ENCODE results near the gene KIF5A.
"Not testable (repeated sequence)": the region's sequence is repeated elsewhere in the genome, so short reads cannot be mapped to it uniquely, and the experiment has no call there.

KIF5A gene

DNA sequence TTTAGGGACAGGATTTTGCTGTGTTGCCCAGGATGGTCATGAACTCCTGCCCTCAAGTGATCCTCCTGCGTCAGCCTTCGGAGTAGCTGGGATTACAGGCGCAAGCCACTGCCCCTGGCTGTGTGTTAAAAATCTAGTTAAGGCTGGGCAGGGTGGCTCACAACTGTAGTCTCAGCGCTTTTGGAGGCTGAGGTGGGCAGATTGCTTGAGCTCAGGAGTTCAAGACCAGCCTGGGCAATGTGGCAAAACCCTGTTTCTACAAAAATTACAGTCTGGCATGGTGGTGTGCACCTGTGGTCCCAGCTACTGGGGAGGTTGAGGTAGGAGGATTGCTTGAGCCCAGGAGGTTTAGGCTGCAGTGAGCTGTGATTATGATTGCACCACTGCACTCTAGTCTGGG, 38.7 kb upstream of the KIF5A start:
- H3K27ac ChIP-seq (ENCODE audit: low read length): no peak overlapping the region
- H3K4me1 ChIP-seq (ENCODE audit: low read length): no peaks in the 10 kb centered on the region
- H3K79me2 ChIP-seq (ENCODE audit: low read length): no peaks in the 10 kb centered on the region; the same call in 1 of the 2 replicates
- no peak overlapping the region for H3K4me3 ChIP-seq (ENCODE audit: low read length)
- no peak overlapping the region for H3K4me2 ChIP-seq (ENCODE audit: low read length)
- TF ChIP-seq, protein P1, sequence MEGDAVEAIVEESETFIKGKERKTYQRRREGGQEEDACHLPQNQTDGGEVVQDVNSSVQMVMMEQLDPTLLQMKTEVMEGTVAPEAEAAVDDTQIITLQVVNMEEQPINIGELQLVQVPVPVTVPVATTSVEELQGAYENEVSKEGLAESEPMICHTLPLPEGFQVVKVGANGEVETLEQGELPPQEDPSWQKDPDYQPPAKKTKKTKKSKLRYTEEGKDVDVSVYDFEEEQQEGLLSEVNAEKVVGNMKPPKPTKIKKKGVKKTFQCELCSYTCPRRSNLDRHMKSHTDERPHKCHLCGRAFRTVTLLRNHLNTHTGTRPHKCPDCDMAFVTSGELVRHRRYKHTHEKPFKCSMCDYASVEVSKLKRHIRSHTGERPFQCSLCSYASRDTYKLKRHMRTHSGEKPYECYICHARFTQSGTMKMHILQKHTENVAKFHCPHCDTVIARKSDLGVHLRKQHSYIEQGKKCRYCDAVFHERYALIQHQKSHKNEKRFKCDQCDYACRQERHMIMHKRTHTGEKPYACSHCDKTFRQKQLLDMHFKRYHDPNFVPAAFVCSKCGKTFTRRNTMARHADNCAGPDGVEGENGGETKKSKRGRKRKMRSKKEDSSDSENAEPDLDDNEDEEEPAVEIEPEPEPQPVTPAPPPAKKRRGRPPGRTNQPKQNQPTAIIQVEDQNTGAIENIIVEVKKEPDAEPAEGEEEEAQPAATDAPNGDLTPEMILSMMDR (IDR thresholded peaks at IDR 0.05; ENCODE audit: low read depth, low read length): no peak
- no peak for TF ChIP-seq EZH2phosphoT487 (IDR thresholded peaks at IDR 0.05; ENCODE audit: low read depth)
- H3K36me3 ChIP-seq (replicated peaks; ENCODE audit: low read depth, low read length): peaks cover 42% of the 10 kb centered on the region
- H4K20me1 ChIP-seq (ENCODE audit: insufficient read depth, low read length): peaks cover 6% of the 10 kb centered on the region; the same call in 1 of the 2 replicates
- H3K9me3 ChIP-seq (ENCODE audit: insufficient read depth, low read length): no peaks in the 10 kb centered on the region
- no peaks in the 10 kb centered on the region for H3K27me3 ChIP-seq (ENCODE audit: low read depth, low read length)
- H2AFZ ChIP-seq (ENCODE audit: low read depth, low read length): no peak overlapping the region
- no peak overlapping the region for H3K9ac ChIP-seq (ENCODE audit: low read length)

DNA sequence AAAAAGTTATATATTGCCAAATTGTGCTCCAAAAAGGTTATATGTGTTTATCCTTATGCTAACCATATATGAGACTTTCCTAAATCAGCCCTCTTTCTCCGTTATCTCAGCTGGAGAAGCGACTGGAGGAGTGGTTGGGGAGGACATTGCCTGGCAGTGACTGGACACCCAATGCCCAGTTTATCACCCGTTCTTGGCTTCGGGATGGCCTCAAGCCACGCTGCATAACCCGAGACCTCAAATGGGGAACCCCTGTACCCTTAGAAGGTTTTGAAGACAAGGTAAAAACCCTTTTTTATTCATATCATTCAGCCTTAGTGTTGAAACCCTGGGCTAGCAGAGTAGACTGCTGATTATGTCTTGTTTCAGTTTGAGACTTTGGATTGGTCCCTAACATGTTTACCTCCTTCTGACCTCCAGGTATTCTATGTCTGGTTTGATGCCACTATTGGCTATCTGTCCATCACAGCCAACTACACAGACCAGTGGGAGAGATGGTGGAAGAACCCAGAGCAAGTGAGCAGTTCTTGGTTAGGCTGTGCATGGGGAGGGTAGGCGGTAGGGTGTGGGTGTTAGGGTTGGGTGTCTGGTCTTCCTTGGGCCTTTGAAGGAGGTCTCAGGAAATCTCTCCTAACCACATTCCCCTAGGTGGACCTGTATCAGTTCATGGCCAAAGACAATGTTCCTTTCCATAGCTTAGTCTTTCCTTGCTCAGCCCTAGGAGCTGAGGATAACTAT, 38.1 kb upstream of the KIF5A start:
- Histone ChIP-seq H3K36me3 (replicated peaks; ENCODE audit: low read depth, low read length) (peaks cover 44% of the 10 kb centered on the region), H3K9ac (ENCODE audit: low read length) (no peak overlapping the region), H4K20me1 (ENCODE audit: insufficient read depth, low read length) (peaks cover 6% of the 10 kb centered on the region; the same call in 1 of the 2 replicates)

DNA sequence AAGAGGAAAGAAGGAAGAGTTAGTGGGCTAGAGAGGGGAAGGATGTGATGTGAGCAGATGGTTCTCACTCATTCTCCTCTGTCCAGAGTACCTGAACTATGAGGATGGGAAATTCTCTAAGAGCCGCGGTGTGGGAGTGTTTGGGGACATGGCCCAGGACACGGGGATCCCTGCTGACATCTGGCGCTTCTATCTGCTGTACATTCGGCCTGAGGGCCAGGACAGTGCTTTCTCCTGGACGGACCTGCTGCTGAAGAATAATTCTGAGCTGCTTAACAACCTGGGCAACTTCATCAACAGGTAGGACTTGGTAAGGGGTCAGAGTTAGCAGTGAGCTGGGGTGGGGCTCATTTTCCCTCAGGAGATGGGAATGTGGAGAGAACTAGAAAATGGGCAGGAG, 37.2 kb upstream of the KIF5A start:
- no peak overlapping the region for H3K4me2 ChIP-seq (ENCODE audit: low read length)
- peaks cover 6% of the 10 kb centered on the region; the same call in 1 of the 2 replicates for H4K20me1 ChIP-seq (ENCODE audit: insufficient read depth, low read length)
- H3K4me1 ChIP-seq (ENCODE audit: low read length): no peaks in the 10 kb centered on the region
- no peak overlapping the region for H3K4me3 ChIP-seq (ENCODE audit: low read length)
- no peaks in the 10 kb centered on the region; the same call in 1 of the 2 replicates for H3K79me2 ChIP-seq (ENCODE audit: low read length)
- peaks cover 53% of the 10 kb centered on the region for H3K36me3 ChIP-seq (replicated peaks; ENCODE audit: low read depth, low read length)
- no peak overlapping the region for H3K27ac ChIP-seq (ENCODE audit: low read length)
- H3K27me3 ChIP-seq (ENCODE audit: low read depth, low read length): no peaks in the 10 kb centered on the region
- no peak overlapping the region for H3K9ac ChIP-seq (ENCODE audit: low read length)
- no peak overlapping the region for H2AFZ ChIP-seq (ENCODE audit: low read depth, low read length)
- H3K9me3 ChIP-seq (ENCODE audit: insufficient read depth, low read length): no peaks in the 10 kb centered on the region
- no peak for TF ChIP-seq EZH2phosphoT487 (IDR thresholded peaks at IDR 0.05; ENCODE audit: low read depth)
- TF ChIP-seq, protein P1 (IDR thresholded peaks at IDR 0.05; ENCODE audit: low read depth, low read length): no peak

More for the DNA sequence above, 38.1 kb upstream of the KIF5A start:
- H3K4me3 ChIP-seq (ENCODE audit: low read length): no peak overlapping the region
- no peak overlapping the region for H2AFZ ChIP-seq (ENCODE audit: low read depth, low read length)
- no peaks in the 10 kb centered on the region for H3K27me3 ChIP-seq (ENCODE audit: low read depth, low read length)
- H3K9me3 ChIP-seq (ENCODE audit: insufficient read depth, low read length): no peaks in the 10 kb centered on the region
- H3K79me2 ChIP-seq (ENCODE audit: low read length): no peaks in the 10 kb centered on the region; the same call in 1 of the 2 replicates
- H3K4me1 ChIP-seq (ENCODE audit: low read length): no peaks in the 10 kb centered on the region
- no peak overlapping the region for H3K4me2 ChIP-seq (ENCODE audit: low read length)
- H3K27ac ChIP-seq (ENCODE audit: low read length): no peak overlapping the region
- no peak for TF ChIP-seq EZH2phosphoT487 (IDR thresholded peaks at IDR 0.05; ENCODE audit: low read depth)
- TF ChIP-seq, protein P1 (IDR thresholded peaks at IDR 0.05; ENCODE audit: low read depth, low read length): no peak

DNA sequence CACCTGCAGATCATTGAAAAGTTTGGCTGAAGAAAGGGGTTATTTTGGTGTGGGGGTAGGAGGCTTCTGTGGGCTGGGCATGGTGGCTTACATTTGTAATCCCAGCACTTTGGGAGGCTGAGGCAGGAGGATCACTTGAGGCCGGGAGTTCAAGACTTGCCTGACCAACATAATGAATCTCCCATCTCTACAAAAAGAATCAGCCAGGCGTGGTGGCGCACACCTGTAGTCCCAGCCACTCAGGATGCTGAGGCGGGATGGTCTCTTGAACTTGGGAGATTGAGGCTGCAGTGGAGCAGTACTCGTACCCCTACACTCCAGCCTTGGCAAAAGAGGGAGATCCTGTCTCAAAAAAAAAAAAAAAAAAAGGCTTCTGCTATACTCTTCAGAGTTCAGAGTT, 36.6 kb upstream of the KIF5A start:
- Histone ChIP-seq H3K79me2 (ENCODE audit: low read length) (peaks cover 5% of the 10 kb centered on the region), H2AFZ (ENCODE audit: low read depth, low read length) (no peak overlapping the region), H3K27ac (ENCODE audit: low read length) (no peak overlapping the region), H3K4me2 (ENCODE audit: low read length) (no peak overlapping the region), H3K27me3 (ENCODE audit: low read depth, low read length) (no peaks in the 10 kb centered on the region), H4K20me1 (ENCODE audit: insufficient read depth, low read length) (peaks cover 8% of the 10 kb centered on the region; the same call in 1 of the 2 replicates), H3K9ac (ENCODE audit: low read length) (no peak overlapping the region), H3K4me3 (ENCODE audit: low read length) (no peak overlapping the region), H3K9me3 (ENCODE audit: insufficient read depth, low read length) (no peaks in the 10 kb centered on the region), H3K4me1 (ENCODE audit: low read length) (peaks cover under 1% of the 10 kb centered on the region; the same call in 1 of the 2 replicates), H3K36me3 (replicated peaks; ENCODE audit: low read depth, low read length) (peaks cover 57% of the 10 kb centered on the region)
- TF ChIP-seq, protein P1 (IDR thresholded peaks at IDR 0.05; ENCODE audit: low read depth, low read length): no peak
- no peak for TF ChIP-seq EZH2phosphoT487 (IDR thresholded peaks at IDR 0.05; ENCODE audit: low read depth)

DNA sequence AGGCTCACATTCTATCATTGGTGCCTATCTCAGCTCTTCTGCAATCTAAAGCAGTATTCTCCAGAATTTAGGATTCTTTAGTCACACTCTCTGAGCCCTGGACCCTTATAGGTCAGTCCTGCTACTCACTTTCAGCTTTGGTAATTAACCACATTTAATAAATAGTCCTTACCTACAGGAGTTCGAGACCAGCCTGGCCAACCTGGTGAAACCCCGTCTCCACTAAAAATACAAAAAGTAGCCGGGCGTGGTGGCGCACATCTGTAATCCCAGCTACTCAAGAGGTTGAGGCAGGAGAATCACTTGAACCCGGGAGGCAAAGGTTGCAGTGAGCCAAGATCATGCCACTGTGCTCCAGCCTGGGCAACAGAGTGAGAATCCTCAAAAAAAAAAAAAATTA, 36.2 kb upstream of the KIF5A start:
- not testable (repeated sequence) for H3K27me3 ChIP-seq (ENCODE audit: low read depth, low read length); H3K9ac ChIP-seq (ENCODE audit: low read length); H3K27ac ChIP-seq (ENCODE audit: low read length); H2AFZ ChIP-seq (ENCODE audit: low read depth, low read length); H3K4me3 ChIP-seq (ENCODE audit: low read length); H3K79me2 ChIP-seq (ENCODE audit: low read length); H3K9me3 ChIP-seq (ENCODE audit: insufficient read depth, low read length); H3K4me2 ChIP-seq (ENCODE audit: low read length); H3K4me1 ChIP-seq (ENCODE audit: low read length)
- H3K36me3 ChIP-seq (replicated peaks; ENCODE audit: low read depth, low read length): peaks cover 58% of the 10 kb centered on the region
- H4K20me1 ChIP-seq (ENCODE audit: insufficient read depth, low read length): peaks cover 12% of the 10 kb centered on the region; the same call in 1 of the 2 replicates

DNA sequence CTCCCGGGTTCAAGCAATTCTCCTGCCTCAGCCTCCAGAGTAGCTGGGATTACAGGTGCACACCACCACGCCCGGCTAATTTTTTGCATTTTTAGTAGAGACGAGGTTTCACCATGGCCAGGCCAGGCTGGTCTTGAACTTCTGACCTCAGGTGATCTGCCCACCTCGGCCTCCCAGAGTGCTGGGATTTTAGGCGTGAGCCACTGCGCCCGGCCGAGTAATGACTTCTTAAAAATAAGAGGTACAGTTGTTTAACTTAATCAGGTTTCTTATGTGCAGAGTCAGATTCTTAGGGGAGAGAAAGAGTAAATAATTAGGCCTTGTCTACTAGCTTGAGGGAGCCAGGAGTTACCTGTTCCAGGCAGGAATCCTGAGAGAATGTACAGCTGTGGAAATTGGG, 35.6 kb upstream of the KIF5A start:
- H3K27me3 ChIP-seq (ENCODE audit: low read depth, low read length); H3K9ac ChIP-seq (ENCODE audit: low read length); H3K27ac ChIP-seq (ENCODE audit: low read length): not testable (repeated sequence)

More for the DNA sequence above, 35.6 kb upstream of the KIF5A start:
- peaks cover 60% of the 10 kb centered on the region for H3K36me3 ChIP-seq (replicated peaks; ENCODE audit: low read depth, low read length)
- not testable (repeated sequence) for H3K4me3 ChIP-seq (ENCODE audit: low read length); H3K9me3 ChIP-seq (ENCODE audit: insufficient read depth, low read length); H3K4me2 ChIP-seq (ENCODE audit: low read length); H2AFZ ChIP-seq (ENCODE audit: low read depth, low read length)
- H3K79me2 ChIP-seq (ENCODE audit: low read length): peaks cover 15% of the 10 kb centered on the region
- H3K4me1 ChIP-seq (ENCODE audit: low read length): peaks cover 10% of the 10 kb centered on the region
- peaks cover 18% of the 10 kb centered on the region for H4K20me1 ChIP-seq (ENCODE audit: insufficient read depth, low read length)

All from OCI-LY3 (cell line).